LNCAP (cell line): ENCODE data around the gene TMEM185B.

ENCODE experiments used
- CTCF ChIP-seq: fragments of 450-650 bp; IDR thresholded peaks from 2 replicates; pipeline ENCODE4 v1.5.1; 2017; ENCODE audit warnings: mild to moderate bottlenecking

Gene TMEM185B

GRCh38 chr2:120204945-120205670, 18.1 kb downstream of the TMEM185B start:
- TF ChIP-seq CTCF = no peak

- TF ChIP-seq CTCF = no peak
These were observed 18.8 kb downstream of the TMEM185B start for GRCh38 chr2:120204417-120204816.

- TF ChIP-seq CTCF = no peak
These were observed 19.2 kb downstream of the TMEM185B start for GRCh38 chr2:120204022-120204405.

- no peak for TF ChIP-seq CTCF
These were observed 19.8 kb downstream of the TMEM185B start for GRCh38 chr2:120203251-120204021.

GRCh38 chr2:120195553-120195952, 27.6 kb downstream of the TMEM185B start:
- TF ChIP-seq CTCF = no peak

GRCh38 chr2:120192280-120192679, 30.9 kb downstream of the TMEM185B start:
- TF ChIP-seq CTCF = no peak

GRCh38 chr2:120189189-120189588, 34.0 kb downstream of the TMEM185B start:
- no peak for TF ChIP-seq CTCF
